ENCODE data around the gene PI4K2A.

Gene PI4K2A

GRCh38 chr10:97719602-97720001 is 79.1 kb downstream of the PI4K2A start:
- peak overlapping the region; percentile 51 for H3K27ac ChIP-seq (ENCODE audit: low read length)
- H3K4me1 ChIP-seq (ENCODE audit: control insufficient read depth in 1 of 2, insufficient read depth in 2 of 2, low read length in 2 of 2) = peaks cover 21 to 46% of the 10 kb centered on the region in 2 donors
- no peak overlapping the region for H3K4me3 ChIP-seq (ENCODE audit: low read depth in 1 of 2, low read length in 2 of 2)
- H3K9me3 ChIP-seq (ENCODE audit: control insufficient read depth in 1 of 2, low read length in 2 of 2) = no peaks in the 10 kb centered on the region
- no peaks in the 10 kb centered on the region for H3K27me3 ChIP-seq (ENCODE audit: low read depth, low read length)
- peaks cover 0 to 4% of the 10 kb centered on the region in 2 donors for H3K36me3 ChIP-seq (ENCODE audit: control insufficient read depth in 1 of 2, insufficient read depth in 2 of 2, low read length in 2 of 2)

DNA sequence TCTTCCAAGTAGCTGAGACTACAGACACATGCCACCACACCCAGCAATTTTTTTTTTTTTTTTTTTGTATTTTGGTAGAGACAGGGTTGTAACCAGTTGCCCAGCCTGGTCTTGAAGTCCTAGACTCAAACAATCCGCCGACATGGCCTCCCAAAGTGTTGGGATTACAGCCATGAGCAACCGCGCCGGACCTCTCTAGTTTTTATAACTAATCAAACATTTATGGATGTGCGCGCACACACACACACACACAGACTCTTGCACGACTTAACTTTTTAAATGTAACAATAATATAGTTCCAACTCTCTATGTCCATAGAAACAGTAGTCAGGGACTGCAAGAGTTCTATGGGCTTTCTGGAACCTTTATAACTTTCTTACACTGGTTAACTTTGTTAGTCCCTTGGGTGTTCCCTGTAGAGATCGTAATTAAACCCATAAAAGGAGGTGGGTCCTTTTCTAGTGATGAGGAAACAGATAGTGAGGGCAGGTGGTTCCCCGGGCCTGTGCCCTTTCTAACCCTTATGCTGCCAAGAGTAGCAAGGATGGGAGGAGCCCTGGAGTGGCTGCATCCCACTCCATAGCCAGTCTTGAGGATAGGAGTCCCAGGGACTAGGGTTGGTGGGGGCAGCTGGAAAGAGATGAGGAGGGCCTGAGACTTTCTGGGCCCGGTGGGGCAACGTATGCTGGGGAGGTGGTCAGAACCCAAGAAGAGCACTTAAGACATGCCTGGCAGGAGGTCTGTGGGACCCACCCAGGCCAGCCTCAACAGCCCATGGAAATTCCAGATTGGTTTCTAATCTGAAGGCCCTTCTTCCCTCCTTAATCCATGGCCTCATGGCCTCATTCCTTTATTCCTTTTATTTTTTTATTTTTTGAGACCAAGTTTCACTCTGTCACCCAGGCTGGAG is 81.7 kb downstream of the PI4K2A start:
- H3K4me3 ChIP-seq (ENCODE audit: low read depth in 1 of 2, low read length in 2 of 2) = no peak overlapping the region
- peaks cover 0 to 4% of the 10 kb centered on the region in 2 donors for H3K36me3 ChIP-seq (ENCODE audit: control insufficient read depth in 1 of 2, insufficient read depth in 2 of 2, low read length in 2 of 2)
- no peaks in the 10 kb centered on the region for H3K27me3 ChIP-seq (ENCODE audit: low read depth, low read length)
- H3K9me3 ChIP-seq (ENCODE audit: control insufficient read depth in 1 of 2, low read length in 2 of 2) = no peaks in the 10 kb centered on the region
- no peak overlapping the region for H3K27ac ChIP-seq (ENCODE audit: low read length)
- H3K4me1 ChIP-seq (ENCODE audit: control insufficient read depth in 1 of 2, insufficient read depth in 2 of 2, low read length in 2 of 2) = peaks cover 14 to 33% of the 10 kb centered on the region in 2 donors

GRCh38 chr10:97723001-97723400 is 82.5 kb downstream of the PI4K2A start:
- peaks cover 14 to 24% of the 10 kb centered on the region in 2 donors for H3K4me1 ChIP-seq (ENCODE audit: control insufficient read depth in 1 of 2, insufficient read depth in 2 of 2, low read length in 2 of 2)
- no peak overlapping the region for H3K4me3 ChIP-seq (ENCODE audit: low read depth in 1 of 2, low read length in 2 of 2)
- H3K27me3 ChIP-seq (ENCODE audit: low read depth, low read length) = no peaks in the 10 kb centered on the region
- H3K9me3 ChIP-seq (ENCODE audit: control insufficient read depth in 1 of 2, low read length in 2 of 2) = no peaks in the 10 kb centered on the region
- no peaks in the 10 kb centered on the region for H3K36me3 ChIP-seq (ENCODE audit: control insufficient read depth in 1 of 2, insufficient read depth in 2 of 2, low read length in 2 of 2)
- H3K27ac ChIP-seq (ENCODE audit: low read length) = no peak overlapping the region

DNA sequence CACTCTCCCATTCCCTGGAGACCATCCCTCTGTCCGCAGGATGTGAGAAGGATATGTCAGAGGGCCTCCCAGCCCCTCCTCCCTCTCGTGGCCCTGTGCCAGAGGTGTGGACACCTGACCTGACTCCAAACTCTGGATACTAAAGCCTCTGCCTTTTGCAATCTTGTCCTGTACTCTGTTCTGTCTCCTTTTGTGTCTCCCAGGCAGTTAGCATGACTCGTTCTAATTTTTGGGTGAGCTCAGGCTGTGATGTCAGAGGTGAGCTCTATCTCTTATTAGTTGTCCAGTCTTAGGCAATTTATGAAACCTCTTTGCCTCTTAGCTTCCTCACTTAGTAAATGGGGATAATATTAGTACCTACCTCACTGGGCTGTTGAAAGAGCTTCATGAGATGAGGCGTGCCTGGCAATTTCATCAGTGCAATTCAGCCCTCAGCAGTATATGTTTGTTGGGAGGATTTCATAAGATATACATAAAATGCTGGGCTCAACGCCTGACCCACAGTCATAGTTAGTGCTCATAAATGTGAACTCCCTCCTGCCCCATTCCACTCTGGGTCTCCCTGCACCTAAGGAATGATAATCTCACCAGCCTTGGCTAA is 84.0 kb downstream of the PI4K2A start:
- Histone ChIP-seq H3K9me3 (ENCODE audit: control insufficient read depth in 1 of 2, low read length in 2 of 2) (no peaks in the 10 kb centered on the region), H3K4me3 (ENCODE audit: low read depth in 1 of 2, low read length in 2 of 2) (no peak overlapping the region), H3K27ac (ENCODE audit: low read length) (no peak overlapping the region), H3K36me3 (ENCODE audit: control insufficient read depth in 1 of 2, insufficient read depth in 2 of 2, low read length in 2 of 2) (no peaks in the 10 kb centered on the region), H3K4me1 (ENCODE audit: control insufficient read depth in 1 of 2, insufficient read depth in 2 of 2, low read length in 2 of 2) (peaks cover 3 to 9% of the 10 kb centered on the region in 2 donors), H3K27me3 (ENCODE audit: low read depth, low read length) (no peaks in the 10 kb centered on the region)

Measured in muscle layer of duodenum (tissue), 2 donors.